ENCODE results near the gene ECEL1. TPM values are rescaled to one million over a fixed set of nuclear protein-coding genes. Genes with fewer than 3 reads are reported as not detected.

ECEL1 gene
- total RNA-seq, 1 donor from 2014 or later, result 0.14 TPM

- H4K20me1 ChIP-seq (ENCODE audit: insufficient read depth, low read length), result no peaks in the 10 kb centered on the region
- no peaks in the 10 kb centered on the region for H3K79me2 ChIP-seq (ENCODE audit: insufficient read depth, low read length)
- H3K36me3 ChIP-seq (ENCODE audit: insufficient read depth, low read length), result no peaks in the 10 kb centered on the region
- H3K4me1 ChIP-seq (ENCODE audit: insufficient read depth, low read length), result no peaks in the 10 kb centered on the region
- H3K36me3 Mint-ChIP-seq (ENCODE audit: low read depth, unreplicated experiment), result no peaks in the 10 kb centered on the region
- no peak overlapping the region for H3K27ac Mint-ChIP-seq (ENCODE audit: unreplicated experiment)
- FAIRE-seq (no peak), DNase-seq (ENCODE audit: low read depth) (no peak)
- H3K27me3 ChIP-seq (ENCODE audit: insufficient read depth, low read length), result peaks cover 2% of the 10 kb centered on the region
- H3K4me3 Mint-ChIP-seq (ENCODE audit: unreplicated experiment), result no peak overlapping the region
- H3K4me2 ChIP-seq (ENCODE audit: low read length), result no peak overlapping the region
- no peaks in the 10 kb centered on the region for H3K9me3 ChIP-seq (ENCODE audit: insufficient read depth, low read depth, low read length)
- H3K9ac ChIP-seq (ENCODE audit: low read length), result no peak overlapping the region
- no peak overlapping the region for H3K4me3 ChIP-seq (ENCODE audit: insufficient read depth, low read depth, low read length)
- H3K9me3 Mint-ChIP-seq (ENCODE audit: unreplicated experiment), result no peaks in the 10 kb centered on the region
- H3K27ac ChIP-seq (ENCODE audit: low read depth, low read length), result no peak overlapping the region
- H3K4me1 Mint-ChIP-seq (ENCODE audit: low read depth, unreplicated experiment), result peaks cover 4% of the 10 kb centered on the region
- TF ChIP-seq EZH2 (IDR thresholded peaks at IDR 0.05; ENCODE audit: insufficient read depth, low read length) (no peak), CTCF (IDR thresholded peaks at IDR 0.05; ENCODE audit: insufficient read depth, low read depth, low read length) (no peak)
- H3K27me3 Mint-ChIP-seq (ENCODE audit: low read depth, unreplicated experiment), result peaks cover 36% of the 10 kb centered on the region
- no peak overlapping the region for H2AFZ ChIP-seq (ENCODE audit: low read depth, low read length)
These were observed 43.1 kb upstream of the ECEL1 start for GRCh38 chr2:232530626-232531260.

- Histone ChIP-seq H3K27me3 (ENCODE audit: insufficient read depth, low read length) (peaks cover 2% of the 10 kb centered on the region), H3K4me3 (ENCODE audit: insufficient read depth, low read depth, low read length) (no peak overlapping the region), H3K9ac (ENCODE audit: low read length) (no peak overlapping the region), H3K9me3 (ENCODE audit: insufficient read depth, low read depth, low read length) (no peaks in the 10 kb centered on the region), H3K36me3 (ENCODE audit: insufficient read depth, low read length) (no peaks in the 10 kb centered on the region), H3K27ac (ENCODE audit: low read depth, low read length) (no peak overlapping the region), H3K79me2 (ENCODE audit: insufficient read depth, low read length) (no peaks in the 10 kb centered on the region), H3K4me2 (ENCODE audit: low read length) (no peak overlapping the region), H4K20me1 (ENCODE audit: insufficient read depth, low read length) (no peaks in the 10 kb centered on the region), H3K4me1 (ENCODE audit: insufficient read depth, low read length) (no peaks in the 10 kb centered on the region), H2AFZ (ENCODE audit: low read depth, low read length) (no peak overlapping the region)
- Mint-ChIP-seq H3K4me1 (ENCODE audit: low read depth, unreplicated experiment) (peaks cover 4% of the 10 kb centered on the region), H3K27me3 (ENCODE audit: low read depth, unreplicated experiment) (peaks cover 36% of the 10 kb centered on the region), H3K9me3 (ENCODE audit: unreplicated experiment) (no peaks in the 10 kb centered on the region), H3K27ac (ENCODE audit: unreplicated experiment) (no peak overlapping the region), H3K4me3 (ENCODE audit: unreplicated experiment) (no peak overlapping the region), H3K36me3 (ENCODE audit: low read depth, unreplicated experiment) (no peaks in the 10 kb centered on the region)
- no peak for DNase-seq (ENCODE audit: low read depth)
- no peak for FAIRE-seq
- TF ChIP-seq CTCF (IDR thresholded peaks at IDR 0.05; ENCODE audit: insufficient read depth, low read depth, low read length) (no peak), EZH2 (IDR thresholded peaks at IDR 0.05; ENCODE audit: insufficient read depth, low read length) (no peak)
These were observed 42.3 kb upstream of the ECEL1 start for GRCh38 chr2:232529806-232530547.
